HepG2 (cell line): ENCODE results near the gene AUNIP. TPM values are rescaled to one million over a fixed set of nuclear protein-coding genes. Genes with fewer than 3 reads are reported as not detected.
A peak's percentile ranks its signal among the peaks of the same experiment; 100 is the strongest.

Source experiments
- AHDC1 ChIP-seq: sonication (generic); formaldehyde crosslinking; IDR thresholded peaks from 2 replicates; pipeline ENCODE4 v1.5.1; 2020; ENCODE audit warnings: mild to moderate bottlenecking, missing genetic modification reagents, borderline replicate concordance
- ARNT2 ChIP-seq: sonication (generic); formaldehyde crosslinking; IDR thresholded peaks from 2 replicates; pipeline ENCODE4 v1.8.0; 2022; ENCODE audit warnings: mild to moderate bottlenecking, low read depth, missing genetic modification reagents, moderate library complexity
- DPF2 ChIP-seq: sonication (generic); formaldehyde crosslinking; IDR thresholded peaks from 2 replicates; pipeline ENCODE4 v1.4.0; 2020; ENCODE audit warnings: mild to moderate bottlenecking, low read depth, missing genetic modification reagents, borderline replicate concordance
- FLYWCH1 ChIP-seq: sonication (generic); formaldehyde crosslinking; IDR thresholded peaks from 2 replicates; pipeline ENCODE4 v1.8.1; 2023; ENCODE audit warnings: mild to moderate bottlenecking, missing genetic modification reagents
- KMT2B ChIP-seq: IDR thresholded peaks from 2 replicates; pipeline ENCODE4 v1.6.1; 2016; ENCODE audit warnings: missing genetic modification reagents, missing compliant biosample characterization
- NCOA1 ChIP-seq: sonication (generic); formaldehyde crosslinking; IDR thresholded peaks from 2 replicates; pipeline ENCODE4 v1.9.0; 2021; ENCODE audit warnings: missing genetic modification reagents
- RORA ChIP-seq: sonication (generic); formaldehyde crosslinking; IDR thresholded peaks from 2 replicates; pipeline ENCODE4 v1.5.0; 2020; ENCODE audit warnings: mild to moderate bottlenecking, missing genetic modification reagents, moderate library complexity
- TCF12 ChIP-seq, 2 experiments: fragments of 450-650 bp in 1 of 2; sonication (generic) in 1 of 2; formaldehyde crosslinking in 1 of 2; IDR thresholded peaks; 2 replicates each; pipeline versions ENCODE4 v1.6.1 to v1.8.0; 2017 to 2022; ENCODE audit warnings: antibody characterized with exemption in 1 of 2, mild to moderate bottlenecking in 1 of 2, missing genetic modification reagents in 1 of 2, moderate library complexity in 1 of 2
- ZBTB20 ChIP-seq: sonication (generic); formaldehyde crosslinking; IDR thresholded peaks from 2 replicates; pipeline ENCODE4 v1.8.1; 2023; ENCODE audit warnings: missing genetic modification reagents, low read depth, mild to moderate bottlenecking, borderline replicate concordance
- ZNF136 ChIP-seq: sonication (generic); formaldehyde crosslinking; IDR thresholded peaks from 2 replicates; pipeline ENCODE4 v1.8.1; 2022; ENCODE audit warnings: low read depth, mild to moderate bottlenecking, moderate library complexity, missing genetic modification reagents
- ZNF20 ChIP-seq: sonication (generic); formaldehyde crosslinking; IDR thresholded peaks from 2 replicates; pipeline ENCODE4 v1.4.0; 2020; ENCODE audit warnings: mild to moderate bottlenecking, moderate library complexity, missing genetic modification reagents
- ZNF407 ChIP-seq: sonication (generic); formaldehyde crosslinking; IDR thresholded peaks from one replicate; pipeline ENCODE4 v1.5.1; 2020; ENCODE audit warnings: mild to moderate bottlenecking, missing genetic modification reagents; ENCODE audit errors: not compliant biosample characterization
- ZNF572 ChIP-seq: sonication (generic); formaldehyde crosslinking; IDR thresholded peaks from 2 replicates; pipeline ENCODE4 v1.5.1; 2020; ENCODE audit warnings: mild to moderate bottlenecking, missing genetic modification reagents
- polyA plus RNA-seq, 8 experiments: library from polyadenylated mRNA; depleted of rRNA in 3 of 8; stranded (reverse) in 7 of 8; unstranded in 1 of 8; fragments of >200 nt; fragmentation: Illumina TruSeq in 4 of 8; extraction: Trizol in 4 of 8; gene quantifications; 2 replicates each; pipeline versions ENCODE4 v1.2.1 to v1.2.3, GENCODE V29; 2011 to 2016; ENCODE audit warnings: low read depth in 4 of 8, missing spikeins in 1 of 8, mixed read lengths in 1 of 8; ENCODE audit not compliant: insufficient read depth in 1 of 8
- total RNA-seq, 5 experiments: library from RNA; depleted of rRNA; stranded (reverse); fragments of >200 nt; fragmentation: Illumina TruSeq; extraction: Trizol; gene quantifications; 2 replicates each; pipeline ENCODE4 v1.2.3, GENCODE V29; 2016; ENCODE audit warnings: low read depth in 1 of 5

Gene AUNIP
- total and polyA plus RNA-seq, 2 of the 13 experiments (the other 11 are each of a cell fraction or from before 2014, with no cell fraction given) = 3.8 to 12.3 TPM

- peak; percentile 48; the same call in 1 of the 2 replicates for TF ChIP-seq AHDC1 (CRISPR knock-in tag)
- peak; percentile 2 for TF ChIP-seq ZNF407 (CRISPR knock-in tag)
- TF ChIP-seq NCOA1 (CRISPR knock-in tag) = no peak
- no peak; the same call in 1 of the 2 replicates for TF ChIP-seq ARNT2
- no peak for TF ChIP-seq RORA
- TF ChIP-seq ZNF20 = no peak
- TF ChIP-seq ZBTB20 (CRISPR knock-in tag) = no peak
- TF ChIP-seq DPF2 (CRISPR knock-in tag) = no peak
- TF ChIP-seq ZNF572 = no peak
- TF ChIP-seq FLYWCH1 (CRISPR knock-in tag) = no peak
- no peak for TF ChIP-seq TCF12 (IDR thresholded peaks at IDR 0.05)
- no peak for TF ChIP-seq TCF12 (CRISPR knock-in tag; IDR thresholded peaks at IDR 0.05)
- no peak; the same call in 1 of the 2 replicates for TF ChIP-seq KMT2B
- peak; percentile 95; the same call in 1 of the 2 replicates for TF ChIP-seq ZNF136 (CRISPR knock-in tag)
Observed at GRCh38 chr1:25819491-25820246, 39.6 kb downstream of the AUNIP start, which contains the start of gene MTFR1L (continued).
